ENCODE data around the gene BNC2. TPM values are rescaled to one million over a fixed set of nuclear protein-coding genes. Genes with fewer than 3 reads are reported as not detected.
A peak's percentile ranks its signal among the peaks of the same experiment; 100 is the strongest.
"Not testable (repeated sequence)": the region's sequence is repeated elsewhere in the genome, so short reads cannot be mapped to it uniquely, and the experiment has no call there.

The BNC2 gene
- polyA plus RNA-seq, 1 donor, result 5.3 TPM

DNA sequence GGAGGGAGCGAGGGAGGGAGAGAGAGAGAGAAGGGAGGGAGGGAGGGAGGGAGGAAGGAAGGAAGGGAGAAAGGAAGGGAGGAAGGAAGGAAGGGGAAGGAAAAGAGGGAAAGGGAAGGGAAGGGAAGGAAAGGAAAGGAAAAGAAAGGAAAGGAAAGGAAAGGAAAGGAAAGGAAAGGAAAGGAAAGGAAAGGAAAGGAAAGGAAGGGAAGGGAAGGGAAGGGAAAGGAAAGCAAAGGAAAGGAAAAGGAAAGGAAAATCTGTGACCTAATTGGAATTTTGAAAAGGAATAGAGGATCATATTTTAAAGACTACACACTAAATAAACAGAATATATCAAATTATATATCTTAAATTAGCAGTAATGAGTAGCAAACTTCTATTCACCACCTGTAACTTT is 330.8 kb downstream of the BNC2 start:
- not testable (repeated sequence) for DNase-seq

- no peak for DNase-seq
Observed at GRCh38 chr9:16535555-16535954, 334.9 kb downstream of the BNC2 start.

DNA sequence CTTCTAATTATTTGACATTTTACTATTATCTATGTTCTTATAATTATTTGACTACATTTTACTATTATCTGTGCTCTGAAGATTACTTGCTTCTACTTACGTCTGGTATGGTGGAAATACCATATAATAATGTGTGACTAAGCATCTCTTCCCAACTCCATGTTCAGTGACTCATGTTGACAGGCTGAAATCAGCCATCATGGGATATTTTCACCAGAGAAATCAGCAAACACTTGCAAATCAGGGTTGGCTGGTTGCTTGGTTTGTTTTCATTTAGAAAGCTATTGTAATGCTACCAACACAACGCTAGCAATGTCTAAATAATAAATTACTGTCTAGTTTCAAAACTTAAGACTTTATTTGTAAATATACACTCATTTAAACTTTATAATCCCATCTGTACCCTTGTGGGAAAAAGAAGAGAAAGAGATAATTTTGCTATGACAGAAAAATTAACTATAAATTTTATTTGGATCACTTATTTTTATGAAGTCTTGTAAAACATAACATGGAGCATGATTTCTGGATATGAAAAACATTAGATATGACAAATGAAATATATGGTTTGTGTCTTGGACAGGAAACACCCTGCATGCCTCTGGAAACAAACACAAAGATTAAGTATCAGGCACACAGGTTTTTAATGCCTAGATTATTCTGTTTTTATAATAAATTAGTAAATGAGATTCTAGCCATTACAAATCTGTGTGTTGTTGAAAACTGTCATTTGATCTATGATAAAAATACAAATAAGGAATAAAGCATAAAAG is 337.6 kb downstream of the BNC2 start:
- no peak for DNase-seq

GRCh38 chr9:16532272-16532671 is 338.2 kb downstream of the BNC2 start:
- DNase-seq, result no peak

GRCh38 chr9:16530669-16531642 is 339.5 kb downstream of the BNC2 start:
- no peak for DNase-seq

DNA sequence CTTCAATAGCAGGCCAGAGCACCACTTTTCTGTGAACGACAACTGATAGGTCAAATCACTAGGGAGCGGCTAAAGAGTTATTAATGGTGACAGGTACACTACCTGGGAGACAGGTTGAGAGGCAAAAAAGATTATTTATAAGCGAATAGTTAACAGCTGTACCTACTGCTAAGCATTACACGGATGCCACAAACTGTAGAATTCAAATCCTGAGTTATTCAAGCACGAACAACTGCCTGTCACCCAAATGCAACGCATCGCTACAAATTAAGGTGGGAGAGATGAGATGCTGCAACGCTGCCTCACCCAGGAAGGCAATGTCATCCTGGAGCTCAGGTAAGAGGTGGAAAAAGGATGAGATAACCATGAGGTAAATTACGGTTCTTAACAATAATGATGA is 342.9 kb downstream of the BNC2 start:
- no peak for DNase-seq

GRCh38 chr9:16526380-16526779 is 344.1 kb downstream of the BNC2 start:
- no peak for DNase-seq

DNA sequence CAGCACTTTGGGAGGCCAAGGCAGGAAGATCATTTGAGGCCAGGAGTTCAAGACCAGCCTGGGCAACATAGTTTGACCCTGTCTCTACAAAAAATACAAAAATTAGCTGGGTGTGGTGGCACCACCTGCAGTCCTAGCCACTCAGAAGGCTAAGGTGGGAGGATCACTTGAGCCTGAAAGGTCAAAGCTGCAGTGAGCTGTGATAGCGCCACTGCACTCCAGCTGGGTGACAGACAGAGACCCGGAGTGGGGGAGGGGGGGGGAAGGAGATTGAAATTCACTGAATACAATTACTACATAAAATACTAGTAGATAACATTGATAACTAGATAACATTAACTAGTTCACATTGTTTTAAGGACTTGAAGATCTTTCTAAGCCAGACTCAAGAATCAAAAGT is 345.6 kb downstream of the BNC2 start:
- DNase-seq, result no peak

DNA sequence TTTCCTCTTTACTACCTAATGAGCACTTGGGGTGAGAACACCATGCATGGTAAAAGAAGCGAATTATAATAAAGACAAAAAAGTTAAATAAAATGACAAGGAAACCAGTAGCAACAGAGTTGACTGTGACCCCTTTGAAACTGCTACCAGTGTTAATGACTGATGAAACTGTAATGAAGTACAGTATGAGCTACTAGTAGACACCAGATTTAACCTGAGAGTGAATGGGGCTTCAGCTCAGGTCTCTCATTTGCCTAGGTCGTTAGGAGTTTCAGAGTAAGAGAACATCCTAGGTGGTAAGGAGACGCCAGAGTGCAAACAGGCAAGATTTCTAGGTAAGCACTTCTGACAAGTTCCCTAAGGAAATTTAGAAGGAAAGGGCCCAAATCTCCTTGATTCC is 346.4 kb downstream of the BNC2 start:
- DNase-seq, result no peak

- peak; percentile 87 for DNase-seq
Observed at GRCh38 chr9:16521868-16522411, 348.5 kb downstream of the BNC2 start.

- DNase-seq, result no peak
Observed at GRCh38 chr9:16519001-16519400, 351.5 kb downstream of the BNC2 start.

DNA sequence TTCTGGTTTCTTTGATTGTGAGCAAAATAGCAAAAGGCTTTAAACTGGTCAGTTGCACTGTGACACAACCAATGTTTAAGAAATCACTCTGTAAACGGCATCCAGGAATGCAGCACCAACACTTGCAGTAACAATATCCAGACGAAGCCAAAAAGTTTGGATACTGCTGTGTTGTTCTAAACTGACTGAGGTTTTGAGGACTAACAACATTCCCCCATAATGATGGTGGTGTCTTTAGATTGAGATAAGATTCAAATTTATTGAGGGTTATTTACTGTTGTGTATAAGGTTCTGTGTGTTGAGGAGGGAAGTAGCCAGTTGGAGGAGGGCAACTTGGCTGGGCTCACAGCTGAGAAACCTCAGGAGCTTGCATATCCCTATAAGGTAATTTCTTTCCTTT is 353.6 kb downstream of the BNC2 start:
- no peak for DNase-seq

- DNase-seq, result peak; percentile 54
Observed at GRCh38 chr9:16515879-16516301, 354.6 kb downstream of the BNC2 start.

DNA sequence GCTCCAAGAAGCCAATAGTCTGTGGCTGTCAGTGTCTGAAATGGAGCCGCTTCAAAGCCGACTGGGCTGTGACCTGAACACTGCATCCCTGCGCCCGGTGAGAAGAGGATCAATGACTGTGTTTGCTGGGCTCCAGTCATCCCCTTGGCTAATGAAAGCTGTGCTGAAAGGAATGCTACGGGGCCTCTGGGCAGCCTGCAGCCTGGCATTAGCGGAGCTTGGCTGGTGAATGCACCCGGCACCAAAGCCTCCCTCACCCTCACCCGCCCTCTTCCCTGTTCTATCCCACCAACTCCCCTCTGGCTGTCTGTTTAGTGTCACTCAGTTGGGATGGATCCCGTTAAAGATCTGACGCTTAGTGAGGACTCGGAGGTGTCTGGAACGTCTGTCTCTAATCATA is 355.3 kb downstream of the BNC2 start:
- no peak for DNase-seq

- no peak for DNase-seq
Observed at GRCh38 chr9:16514131-16514530, 356.3 kb downstream of the BNC2 start.

DNA sequence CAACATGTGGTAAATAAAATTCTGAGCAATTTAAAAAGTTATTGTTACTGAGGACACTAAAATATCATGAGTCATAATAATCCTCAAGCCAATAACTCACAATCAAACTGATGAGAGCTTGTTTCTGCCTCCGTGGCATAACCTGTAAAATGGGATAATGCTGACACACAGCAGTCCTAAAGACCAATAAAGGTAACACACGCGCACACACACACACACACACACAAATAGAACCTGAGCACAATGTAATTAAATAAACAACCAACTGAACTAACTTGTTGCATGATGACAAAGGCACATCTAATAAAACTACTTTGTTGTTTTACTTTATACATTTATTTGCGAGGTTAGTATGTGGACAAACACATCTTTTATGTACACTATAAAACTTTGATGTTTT is 358.2 kb downstream of the BNC2 start:
- DNase-seq, result no peak

DNA sequence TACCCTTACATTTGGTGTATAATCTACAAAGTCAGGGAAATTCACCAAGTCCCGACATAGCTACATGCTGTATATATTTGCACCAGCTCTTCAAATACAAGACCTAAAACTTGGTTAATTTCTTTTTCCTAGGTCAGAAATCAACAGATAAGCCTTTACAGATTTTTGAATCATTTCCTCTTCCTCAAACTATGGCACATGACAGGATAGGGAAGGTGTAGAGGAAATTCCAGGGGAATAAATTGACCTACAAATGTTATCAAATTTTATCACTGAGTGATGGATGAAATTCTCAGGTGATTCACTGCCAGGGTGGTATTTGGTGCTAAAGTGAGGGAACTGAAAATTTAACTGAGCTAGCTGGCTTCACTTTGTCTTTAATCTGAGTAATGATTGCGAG is 360.0 kb downstream of the BNC2 start:
- DNase-seq, result no peak

DNA sequence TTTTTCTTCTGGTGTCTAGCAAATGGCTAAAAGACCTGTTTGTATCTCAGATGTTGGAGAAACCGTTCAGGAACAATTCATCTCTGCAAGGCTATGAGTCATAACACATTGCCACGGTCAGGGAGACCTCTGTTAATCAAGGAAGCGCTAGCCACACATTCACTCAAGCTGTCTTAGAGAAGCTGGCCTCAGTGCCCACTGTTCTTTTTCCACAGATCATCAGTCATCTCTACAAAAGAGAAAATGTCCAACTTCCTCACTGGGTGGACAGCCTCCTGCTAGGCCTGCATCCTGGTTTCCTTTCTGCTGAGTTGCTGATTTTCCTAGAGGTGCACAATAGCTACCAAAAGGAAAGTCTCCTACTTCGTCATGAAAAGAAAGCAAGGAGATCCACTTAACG is 360.5 kb downstream of the BNC2 start:
- DNase-seq, result no peak

- no peak for DNase-seq
Observed at GRCh38 chr9:16505199-16505598, 365.3 kb downstream of the BNC2 start.

- DNase-seq, result no peak
Observed at GRCh38 chr9:16501726-16502125, 368.7 kb downstream of the BNC2 start.

GRCh38 chr9:16501141-16501540 is 369.3 kb downstream of the BNC2 start:
- no peak for DNase-seq

DNA sequence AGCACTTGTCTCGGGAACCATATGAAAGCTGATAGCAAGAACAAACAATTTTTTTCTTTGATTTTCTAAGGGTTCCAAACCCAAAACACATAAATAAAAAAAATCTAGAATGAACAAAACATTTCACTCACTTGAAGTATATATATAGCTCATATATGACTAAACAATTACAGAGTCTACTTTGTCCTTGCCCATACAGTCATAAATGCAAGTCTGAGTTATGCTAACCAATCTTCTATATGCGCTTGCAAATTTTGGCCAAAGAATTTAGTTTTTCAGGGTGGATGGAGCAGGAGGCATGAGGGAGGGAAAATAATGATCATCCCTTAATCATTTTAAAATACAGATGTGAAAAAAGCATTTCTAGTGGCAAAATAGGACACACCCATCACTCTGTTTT is 370.1 kb downstream of the BNC2 start:
- DNase-seq, result no peak

GRCh38 chr9:16499892-16500291 is 370.6 kb downstream of the BNC2 start:
- DNase-seq, result no peak
